Liver (tissue), 3 donors: ENCODE measurements around the gene UBE2QL1.

Experiments used
- FOXA1 ChIP-seq: IDR thresholded peaks from 2 replicates; pipeline ENCODE4 v1.6.1; 2016; ENCODE audit warnings: antibody characterized with exemption
- FOXA2 ChIP-seq: IDR thresholded peaks from 2 replicates; pipeline ENCODE4 v1.6.1; 2016; ENCODE audit warnings: antibody characterized with exemption
- GABPA ChIP-seq, 2 donors: IDR thresholded peaks in 1 of 2; conservative IDR thresholded peaks in 1 of 2; 2 replicates each; pipeline ENCODE4 v1.6.1; 2016; ENCODE audit warnings: antibody characterized with exemption in 2 of 2, mild to moderate bottlenecking in 1 of 2, moderate library complexity in 1 of 2
- JUND ChIP-seq, 2 donors: IDR thresholded peaks; 2 replicates each; pipeline ENCODE4 v1.6.1; 2016; ENCODE audit warnings: antibody characterized with exemption in 2 of 2
- MAX ChIP-seq: IDR thresholded peaks from 2 replicates; pipeline ENCODE4 v1.6.1; 2016; ENCODE audit warnings: antibody characterized with exemption
- RAD21 ChIP-seq, 2 donors: IDR thresholded peaks; 2 replicates each; pipeline ENCODE4 v1.6.1; 2016; ENCODE audit warnings: antibody characterized with exemption in 2 of 2, mild to moderate bottlenecking in 2 of 2
- RXRA ChIP-seq, 2 donors: IDR thresholded peaks; 2 replicates each; pipeline ENCODE4 v1.6.1; 2017 to 2018; ENCODE audit warnings: antibody characterized with exemption in 2 of 2, mild to moderate bottlenecking in 1 of 2
- SP1 ChIP-seq: IDR thresholded peaks from 2 replicates; pipeline ENCODE4 v1.6.1; 2018; ENCODE audit warnings: antibody characterized with exemption, mild to moderate bottlenecking
- TAF1 ChIP-seq: conservative IDR thresholded peaks from 2 replicates; pipeline ENCODE4 v1.6.1; 2016; ENCODE audit warnings: antibody characterized with exemption, mild to moderate bottlenecking
- TF ChIP-seq, protein P1 (sequence below): fragments of 150-350 bp; IDR thresholded peaks from 2 replicates; pipeline ENCODE4 v1.5.1; 2017; ENCODE audit warnings: improper control_type of control experiment, low read depth, low read length; ENCODE audit not compliant: missing input control
- TF ChIP-seq, protein P2 (sequence below): IDR thresholded peaks from 2 replicates; pipeline ENCODE4 v1.6.1; 2016; ENCODE audit warnings: antibody characterized with exemption, mild to moderate bottlenecking
- TF ChIP-seq, protein P3 (sequence below): IDR thresholded peaks from 2 replicates; pipeline ENCODE4 v1.6.1; 2016; ENCODE audit warnings: antibody characterized with exemption
- donor health status: healthy.
- donor health status: healthy.

GRCh38 chr5:6408260-6408596 lies 40.4 kb upstream of the UBE2QL1 start:
- TF ChIP-seq FOXA2, result no peak
- TF ChIP-seq, protein P1, sequence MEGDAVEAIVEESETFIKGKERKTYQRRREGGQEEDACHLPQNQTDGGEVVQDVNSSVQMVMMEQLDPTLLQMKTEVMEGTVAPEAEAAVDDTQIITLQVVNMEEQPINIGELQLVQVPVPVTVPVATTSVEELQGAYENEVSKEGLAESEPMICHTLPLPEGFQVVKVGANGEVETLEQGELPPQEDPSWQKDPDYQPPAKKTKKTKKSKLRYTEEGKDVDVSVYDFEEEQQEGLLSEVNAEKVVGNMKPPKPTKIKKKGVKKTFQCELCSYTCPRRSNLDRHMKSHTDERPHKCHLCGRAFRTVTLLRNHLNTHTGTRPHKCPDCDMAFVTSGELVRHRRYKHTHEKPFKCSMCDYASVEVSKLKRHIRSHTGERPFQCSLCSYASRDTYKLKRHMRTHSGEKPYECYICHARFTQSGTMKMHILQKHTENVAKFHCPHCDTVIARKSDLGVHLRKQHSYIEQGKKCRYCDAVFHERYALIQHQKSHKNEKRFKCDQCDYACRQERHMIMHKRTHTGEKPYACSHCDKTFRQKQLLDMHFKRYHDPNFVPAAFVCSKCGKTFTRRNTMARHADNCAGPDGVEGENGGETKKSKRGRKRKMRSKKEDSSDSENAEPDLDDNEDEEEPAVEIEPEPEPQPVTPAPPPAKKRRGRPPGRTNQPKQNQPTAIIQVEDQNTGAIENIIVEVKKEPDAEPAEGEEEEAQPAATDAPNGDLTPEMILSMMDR, result no peak
- TF ChIP-seq GABPA (IDR thresholded peaks at IDR 0.05 in 1 of 2, conservative IDR thresholded peaks at IDR 0.05 in 1 of 2), result no peak
- no peak for TF ChIP-seq RXRA (IDR thresholded peaks at IDR 0.05)
- no peak for TF ChIP-seq MAX
- no peak for TF ChIP-seq SP1
- no peak for TF ChIP-seq FOXA1
- no peak for TF ChIP-seq RAD21 (IDR thresholded peaks at IDR 0.05)
- TF ChIP-seq, protein P2, sequence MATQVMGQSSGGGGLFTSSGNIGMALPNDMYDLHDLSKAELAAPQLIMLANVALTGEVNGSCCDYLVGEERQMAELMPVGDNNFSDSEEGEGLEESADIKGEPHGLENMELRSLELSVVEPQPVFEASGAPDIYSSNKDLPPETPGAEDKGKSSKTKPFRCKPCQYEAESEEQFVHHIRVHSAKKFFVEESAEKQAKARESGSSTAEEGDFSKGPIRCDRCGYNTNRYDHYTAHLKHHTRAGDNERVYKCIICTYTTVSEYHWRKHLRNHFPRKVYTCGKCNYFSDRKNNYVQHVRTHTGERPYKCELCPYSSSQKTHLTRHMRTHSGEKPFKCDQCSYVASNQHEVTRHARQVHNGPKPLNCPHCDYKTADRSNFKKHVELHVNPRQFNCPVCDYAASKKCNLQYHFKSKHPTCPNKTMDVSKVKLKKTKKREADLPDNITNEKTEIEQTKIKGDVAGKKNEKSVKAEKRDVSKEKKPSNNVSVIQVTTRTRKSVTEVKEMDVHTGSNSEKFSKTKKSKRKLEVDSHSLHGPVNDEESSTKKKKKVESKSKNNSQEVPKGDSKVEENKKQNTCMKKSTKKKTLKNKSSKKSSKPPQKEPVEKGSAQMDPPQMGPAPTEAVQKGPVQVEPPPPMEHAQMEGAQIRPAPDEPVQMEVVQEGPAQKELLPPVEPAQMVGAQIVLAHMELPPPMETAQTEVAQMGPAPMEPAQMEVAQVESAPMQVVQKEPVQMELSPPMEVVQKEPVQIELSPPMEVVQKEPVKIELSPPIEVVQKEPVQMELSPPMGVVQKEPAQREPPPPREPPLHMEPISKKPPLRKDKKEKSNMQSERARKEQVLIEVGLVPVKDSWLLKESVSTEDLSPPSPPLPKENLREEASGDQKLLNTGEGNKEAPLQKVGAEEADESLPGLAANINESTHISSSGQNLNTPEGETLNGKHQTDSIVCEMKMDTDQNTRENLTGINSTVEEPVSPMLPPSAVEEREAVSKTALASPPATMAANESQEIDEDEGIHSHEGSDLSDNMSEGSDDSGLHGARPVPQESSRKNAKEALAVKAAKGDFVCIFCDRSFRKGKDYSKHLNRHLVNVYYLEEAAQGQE, result no peak
- TF ChIP-seq JUND (IDR thresholded peaks at IDR 0.05), result no peak
- TF ChIP-seq, protein P3, sequence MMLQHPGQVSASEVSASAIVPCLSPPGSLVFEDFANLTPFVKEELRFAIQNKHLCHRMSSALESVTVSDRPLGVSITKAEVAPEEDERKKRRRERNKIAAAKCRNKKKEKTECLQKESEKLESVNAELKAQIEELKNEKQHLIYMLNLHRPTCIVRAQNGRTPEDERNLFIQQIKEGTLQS, result no peak
- no peak for TF ChIP-seq TAF1
